ENCODE data around the gene RNASEL. TPM values are rescaled to one million over a fixed set of nuclear protein-coding genes. Genes with fewer than 3 reads are reported as not detected.
"Not testable (repeated sequence)": the region's sequence is repeated elsewhere in the genome, so short reads cannot be mapped to it uniquely, and the experiment has no call there.

RNASEL gene
- total RNA-seq, 1 donor from 2014 or later, result 4.0 TPM

DNA sequence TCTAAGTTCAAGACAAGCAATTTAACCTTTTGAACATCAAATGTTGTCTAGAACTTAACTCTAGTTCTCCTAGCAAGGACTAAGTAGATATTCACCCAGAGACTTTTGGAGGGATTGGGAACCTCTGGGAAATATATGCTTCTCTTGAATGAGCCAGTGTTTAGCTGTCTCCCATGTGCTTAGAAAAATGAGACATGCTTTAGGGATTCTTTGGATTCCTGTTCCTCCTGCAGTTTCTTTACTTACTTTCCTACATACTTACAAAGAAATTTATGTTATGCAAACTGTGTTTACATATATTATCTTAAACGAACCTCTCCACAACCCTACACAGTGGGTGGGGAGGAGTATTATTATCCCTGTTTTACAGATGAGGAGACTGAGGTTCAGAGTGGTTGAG lies 39.2 kb downstream of the RNASEL start:
- TF ChIP-seq, protein P1, sequence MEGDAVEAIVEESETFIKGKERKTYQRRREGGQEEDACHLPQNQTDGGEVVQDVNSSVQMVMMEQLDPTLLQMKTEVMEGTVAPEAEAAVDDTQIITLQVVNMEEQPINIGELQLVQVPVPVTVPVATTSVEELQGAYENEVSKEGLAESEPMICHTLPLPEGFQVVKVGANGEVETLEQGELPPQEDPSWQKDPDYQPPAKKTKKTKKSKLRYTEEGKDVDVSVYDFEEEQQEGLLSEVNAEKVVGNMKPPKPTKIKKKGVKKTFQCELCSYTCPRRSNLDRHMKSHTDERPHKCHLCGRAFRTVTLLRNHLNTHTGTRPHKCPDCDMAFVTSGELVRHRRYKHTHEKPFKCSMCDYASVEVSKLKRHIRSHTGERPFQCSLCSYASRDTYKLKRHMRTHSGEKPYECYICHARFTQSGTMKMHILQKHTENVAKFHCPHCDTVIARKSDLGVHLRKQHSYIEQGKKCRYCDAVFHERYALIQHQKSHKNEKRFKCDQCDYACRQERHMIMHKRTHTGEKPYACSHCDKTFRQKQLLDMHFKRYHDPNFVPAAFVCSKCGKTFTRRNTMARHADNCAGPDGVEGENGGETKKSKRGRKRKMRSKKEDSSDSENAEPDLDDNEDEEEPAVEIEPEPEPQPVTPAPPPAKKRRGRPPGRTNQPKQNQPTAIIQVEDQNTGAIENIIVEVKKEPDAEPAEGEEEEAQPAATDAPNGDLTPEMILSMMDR (IDR thresholded peaks at IDR 0.05), result no peak
- Mint-ChIP-seq H3K9me3 (ENCODE audit: low read depth) (peaks cover 11% of the 10 kb centered on the region), H3K36me3 (ENCODE audit: low read depth) (no peaks in the 10 kb centered on the region), H3K4me1 (ENCODE audit: low read depth) (peaks cover 11% of the 10 kb centered on the region), H3K27ac (ENCODE audit: unreplicated experiment) (no peak overlapping the region), H3K4me3 (ENCODE audit: unreplicated experiment) (no peak overlapping the region), H3K27me3 (ENCODE audit: low read depth) (peaks cover 10% of the 10 kb centered on the region)
- DNase-seq (ENCODE audit: low spot score), result no peak

DNA sequence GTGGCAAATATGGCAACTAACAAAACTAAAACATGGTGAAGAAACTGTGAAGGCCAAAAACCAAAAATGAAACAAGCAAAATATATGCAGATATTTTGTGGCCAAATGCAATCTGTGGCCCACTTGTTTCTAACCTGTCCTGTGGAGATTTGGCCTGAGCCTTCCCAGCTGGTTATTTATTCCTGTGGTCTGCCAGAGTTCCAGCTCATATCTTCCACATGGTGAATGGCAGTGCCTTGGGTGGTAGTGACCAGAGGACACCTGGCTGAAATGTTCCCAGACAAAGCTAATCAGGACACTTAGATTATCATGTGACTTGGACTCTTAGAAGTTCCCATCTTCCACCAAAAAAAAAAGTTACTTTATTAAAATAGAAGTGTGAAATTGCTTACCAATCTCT lies 39.7 kb downstream of the RNASEL start:
- Mint-ChIP-seq H3K4me1 (ENCODE audit: low read depth) (peaks cover 11% of the 10 kb centered on the region), H3K4me3 (ENCODE audit: unreplicated experiment) (no peak overlapping the region), H3K27me3 (ENCODE audit: low read depth) (peaks cover 14% of the 10 kb centered on the region), H3K9me3 (ENCODE audit: low read depth) (peaks cover 11% of the 10 kb centered on the region), H3K36me3 (ENCODE audit: low read depth) (no peaks in the 10 kb centered on the region), H3K27ac (ENCODE audit: unreplicated experiment) (no peak overlapping the region)
- no peak for DNase-seq (ENCODE audit: low spot score)
- TF ChIP-seq, protein P1 (IDR thresholded peaks at IDR 0.05), result no peak

DNA sequence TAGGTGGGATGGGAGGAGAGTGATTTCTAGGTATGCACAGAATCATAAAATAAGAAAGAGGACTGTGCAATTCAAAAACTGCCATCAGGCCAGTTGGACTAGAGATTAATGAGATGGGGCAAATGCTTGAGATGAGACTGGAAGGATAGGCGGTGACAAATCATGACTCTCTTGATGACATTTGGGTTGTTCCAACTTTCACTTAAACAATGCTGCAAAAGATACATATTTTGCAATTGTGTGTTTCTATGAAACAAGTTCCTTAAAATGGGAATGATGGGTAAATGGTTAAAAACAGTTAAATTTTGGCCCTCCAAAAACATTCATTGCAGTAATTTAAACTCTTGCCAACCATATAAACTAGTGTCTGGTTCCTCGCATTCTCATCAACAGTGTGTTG lies 55.2 kb downstream of the RNASEL start:
- DNase-seq (ENCODE audit: low spot score), result no peak
- Mint-ChIP-seq H3K9me3 (ENCODE audit: low read depth) (no peaks in the 10 kb centered on the region), H3K27ac (ENCODE audit: unreplicated experiment) (no peak overlapping the region), H3K4me1 (ENCODE audit: low read depth) (no peaks in the 10 kb centered on the region), H3K27me3 (ENCODE audit: low read depth) (peaks cover 18% of the 10 kb centered on the region), H3K36me3 (ENCODE audit: low read depth) (no peaks in the 10 kb centered on the region), H3K4me3 (ENCODE audit: unreplicated experiment) (no peak overlapping the region)
- TF ChIP-seq, protein P1 (IDR thresholded peaks at IDR 0.05), result no peak

DNA sequence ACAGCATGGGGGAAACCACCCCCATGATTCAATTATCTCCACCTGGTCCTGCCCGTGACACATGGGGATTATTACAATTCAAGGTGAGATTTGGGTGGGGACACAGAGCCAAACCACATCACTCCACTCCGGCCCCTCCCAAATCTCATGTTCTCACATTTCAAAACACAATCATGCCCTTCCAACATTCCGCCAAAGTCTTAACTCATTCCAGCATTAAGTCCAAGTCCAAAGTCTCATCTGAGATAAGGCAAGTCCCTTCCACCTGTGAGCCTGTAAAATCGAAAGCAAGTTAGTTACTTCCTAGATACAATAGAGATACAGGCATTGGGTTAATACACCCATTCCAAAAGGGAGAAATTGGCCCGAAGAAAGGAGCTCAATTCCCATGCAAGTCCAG lies 60.9 kb downstream of the RNASEL start:
- Mint-ChIP-seq H3K9me3 (ENCODE audit: low read depth) (peaks cover 38% of the 10 kb centered on the region), H3K27me3 (ENCODE audit: low read depth) (peaks cover 20% of the 10 kb centered on the region)
- H3K4me1 Mint-ChIP-seq (ENCODE audit: low read depth); H3K36me3 Mint-ChIP-seq (ENCODE audit: low read depth); DNase-seq (ENCODE audit: low spot score); H3K4me3 Mint-ChIP-seq (ENCODE audit: unreplicated experiment); H3K27ac Mint-ChIP-seq (ENCODE audit: unreplicated experiment): not testable (repeated sequence)

DNA sequence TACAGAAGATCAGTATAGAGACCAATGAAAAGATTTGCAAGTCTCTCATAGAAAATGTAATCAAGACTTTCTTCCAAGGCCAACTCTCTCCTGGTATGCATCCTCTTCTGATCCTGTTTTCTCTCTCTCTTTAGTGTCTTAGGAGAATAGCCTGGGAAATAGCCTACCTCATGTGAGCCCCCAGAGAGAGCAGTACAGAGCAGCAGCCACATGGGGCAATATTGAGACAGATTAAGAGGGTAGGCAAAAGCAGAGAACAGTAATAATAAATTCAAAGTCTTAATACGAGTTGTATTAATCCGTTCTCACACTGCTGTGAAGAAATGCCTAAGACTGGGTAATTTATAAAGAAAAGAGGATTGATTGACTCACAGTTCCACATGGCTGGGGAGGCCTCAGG lies 61.4 kb downstream of the RNASEL start:
- Mint-ChIP-seq H3K4me3 (ENCODE audit: unreplicated experiment) (no peak overlapping the region), H3K27ac (ENCODE audit: unreplicated experiment) (no peak overlapping the region), H3K36me3 (ENCODE audit: low read depth) (no peaks in the 10 kb centered on the region), H3K9me3 (ENCODE audit: low read depth) (peaks cover 38% of the 10 kb centered on the region), H3K4me1 (ENCODE audit: low read depth) (no peaks in the 10 kb centered on the region), H3K27me3 (ENCODE audit: low read depth) (peaks cover 20% of the 10 kb centered on the region)
- no peak for DNase-seq (ENCODE audit: low spot score)
- TF ChIP-seq, protein P1 (IDR thresholded peaks at IDR 0.05), result no peak

DNA sequence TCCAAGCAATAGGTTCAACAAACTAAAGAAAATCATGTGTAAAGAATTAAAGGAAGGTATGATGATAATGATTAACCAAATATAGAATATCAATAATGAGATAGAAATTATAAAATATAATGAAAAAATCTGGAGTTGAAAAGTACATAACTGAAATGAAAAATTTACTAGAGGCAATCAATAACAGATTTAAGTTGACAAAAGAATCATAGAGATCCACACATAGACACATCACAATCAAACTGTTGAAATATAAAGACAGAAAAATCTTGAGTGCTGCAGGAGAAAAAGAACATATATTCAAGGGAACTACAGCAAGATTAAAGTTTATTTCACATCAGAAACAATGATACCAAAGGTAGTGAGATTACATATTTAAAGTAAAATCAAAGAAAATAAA lies 63.7 kb downstream of the RNASEL start:
- H3K4me3 Mint-ChIP-seq (ENCODE audit: unreplicated experiment), result no peak overlapping the region
- H3K4me1 Mint-ChIP-seq (ENCODE audit: low read depth), result peaks cover 3% of the 10 kb centered on the region
- peaks cover 12% of the 10 kb centered on the region for H3K27me3 Mint-ChIP-seq (ENCODE audit: low read depth)
- no peaks in the 10 kb centered on the region for H3K36me3 Mint-ChIP-seq (ENCODE audit: low read depth)
- H3K9me3 Mint-ChIP-seq (ENCODE audit: low read depth), result peaks cover 38% of the 10 kb centered on the region
- DNase-seq (ENCODE audit: low spot score), result no peak
- TF ChIP-seq, protein P1 (IDR thresholded peaks at IDR 0.05), result no peak
- H3K27ac Mint-ChIP-seq (ENCODE audit: unreplicated experiment), result no peak overlapping the region
